ENCODE measurements around the gene LIPI. TPM values are rescaled to one million over a fixed set of nuclear protein-coding genes. Genes with fewer than 3 reads are reported as not detected.
A peak's percentile ranks its signal among the peaks of the same experiment; 100 is the strongest.
"Not testable (repeated sequence)": the region's sequence is repeated elsewhere in the genome, so short reads cannot be mapped to it uniquely, and the experiment has no call there.

The LIPI gene
- polyA plus RNA-seq, 1 donor (not counting 4 experiments of a cell fraction or from before 2014, with no cell fraction given): not detected

GRCh38 chr21:14070049-14070893, 140.5 kb downstream of the LIPI start:
- dilution Hi-C loops (cut with MboI; ENCODE audit: extremely low pct_ligation_motif_present, low sequenced_read_pairs): no loop called here
- Histone ChIP-seq H4K20me1 (ENCODE audit: control insufficient read depth, extremely low read depth, insufficient read depth, low read length) (no peaks in the 10 kb centered on the region), H3K79me2 (ENCODE audit: control insufficient read depth, insufficient read depth, low read length) (no peaks in the 10 kb centered on the region), H3K27ac (ENCODE audit: control insufficient read depth, insufficient read depth, low read length) (no peak overlapping the region), H3K9ac (ENCODE audit: control insufficient read depth, extremely low read depth, insufficient read depth, low read length) (no peak overlapping the region), H3K36me3 (ENCODE audit: control insufficient read depth in 2 of 2, extremely low read depth in 1 of 2, insufficient read depth in 2 of 2, low read length in 2 of 2) (no peaks in the 10 kb centered on the region), H3K9me3 (ENCODE audit: control insufficient read depth, low read depth, low read length) (no peaks in the 10 kb centered on the region), H3K4me1 (ENCODE audit: control insufficient read depth, extremely low read depth, insufficient read depth, low read length) (no peaks in the 10 kb centered on the region), H2AFZ (ENCODE audit: control insufficient read depth, low read length) (no peak overlapping the region), H3K4me3 (ENCODE audit: control insufficient read depth in 2 of 3, extremely low read depth in 1 of 3, insufficient read depth in 2 of 3, low read depth in 1 of 3, low read length in 3 of 3) (no peak overlapping the region), H3K9me1 (ENCODE audit: control insufficient read depth, extremely low read depth, insufficient read depth, low read length) (no peaks in the 10 kb centered on the region), H3K4me2 (ENCODE audit: control insufficient read depth, extremely low read depth, insufficient read depth, low read depth, low read length) (no peak overlapping the region), H3K27me3 (ENCODE audit: control insufficient read depth, extremely low read depth, insufficient read depth, low read length) (no peaks in the 10 kb centered on the region)
- TF ChIP-seq EZH2 (IDR thresholded peaks at IDR 0.05; ENCODE audit: low read length) (no peak), CTCF (optimal IDR thresholded peaks at IDR 0.05 in 1 of 3, IDR thresholded peaks at IDR 0.05 in 1 of 3, conservative IDR thresholded peaks at IDR 0.05 in 1 of 3; ENCODE audit: extremely low read depth in 1 of 3, insufficient read depth in 2 of 3, low read length in 3 of 3) (no peak)
- DNase-seq (ENCODE audit: low read depth, low spot score) (no peak), FAIRE-seq (no peak)

- Histone ChIP-seq H3K27me3 (ENCODE audit: control insufficient read depth, extremely low read depth, insufficient read depth, low read length) (no peaks in the 10 kb centered on the region), H3K79me2 (ENCODE audit: control insufficient read depth, insufficient read depth, low read length) (no peaks in the 10 kb centered on the region), H4K20me1 (ENCODE audit: control insufficient read depth, extremely low read depth, insufficient read depth, low read length) (no peaks in the 10 kb centered on the region), H3K4me3 (ENCODE audit: control insufficient read depth in 2 of 3, extremely low read depth in 1 of 3, insufficient read depth in 2 of 3, low read depth in 1 of 3, low read length in 3 of 3) (peak overlapping the region in 1 of 3 experiments; percentile 14), H3K4me1 (ENCODE audit: control insufficient read depth, extremely low read depth, insufficient read depth, low read length) (no peaks in the 10 kb centered on the region), H3K9me3 (ENCODE audit: control insufficient read depth, low read depth, low read length) (no peaks in the 10 kb centered on the region), H3K27ac (ENCODE audit: control insufficient read depth, insufficient read depth, low read length) (no peak overlapping the region), H2AFZ (ENCODE audit: control insufficient read depth, low read length) (no peak overlapping the region), H3K9ac (ENCODE audit: control insufficient read depth, extremely low read depth, insufficient read depth, low read length) (no peak overlapping the region), H3K4me2 (ENCODE audit: control insufficient read depth, extremely low read depth, insufficient read depth, low read depth, low read length) (no peak overlapping the region), H3K36me3 (ENCODE audit: control insufficient read depth in 2 of 2, extremely low read depth in 1 of 2, insufficient read depth in 2 of 2, low read length in 2 of 2) (no peaks in the 10 kb centered on the region), H3K9me1 (ENCODE audit: control insufficient read depth, extremely low read depth, insufficient read depth, low read length) (no peaks in the 10 kb centered on the region)
- dilution Hi-C loops (cut with MboI; ENCODE audit: extremely low pct_ligation_motif_present, low sequenced_read_pairs): no loop called here
- FAIRE-seq (no peak), DNase-seq (ENCODE audit: low read depth, low spot score) (no peak)
- TF ChIP-seq CTCF (optimal IDR thresholded peaks at IDR 0.05 in 1 of 3, IDR thresholded peaks at IDR 0.05 in 1 of 3, conservative IDR thresholded peaks at IDR 0.05 in 1 of 3; ENCODE audit: extremely low read depth in 1 of 3, insufficient read depth in 2 of 3, low read length in 3 of 3) (no peak), EZH2 (IDR thresholded peaks at IDR 0.05; ENCODE audit: low read length) (no peak)
These were observed 146.5 kb downstream of the LIPI start for GRCh38 chr21:14064296-14064645.

- DNase-seq (ENCODE audit: low read depth, low spot score); H3K36me3 ChIP-seq (ENCODE audit: control insufficient read depth in 2 of 2, extremely low read depth in 1 of 2, insufficient read depth in 2 of 2, low read length in 2 of 2); H3K27me3 ChIP-seq (ENCODE audit: control insufficient read depth, extremely low read depth, insufficient read depth, low read length); H3K4me2 ChIP-seq (ENCODE audit: control insufficient read depth, extremely low read depth, insufficient read depth, low read depth, low read length); H3K4me1 ChIP-seq (ENCODE audit: control insufficient read depth, extremely low read depth, insufficient read depth, low read length); H3K79me2 ChIP-seq (ENCODE audit: control insufficient read depth, insufficient read depth, low read length); H3K27ac ChIP-seq (ENCODE audit: control insufficient read depth, insufficient read depth, low read length); H4K20me1 ChIP-seq (ENCODE audit: control insufficient read depth, extremely low read depth, insufficient read depth, low read length); H2AFZ ChIP-seq (ENCODE audit: control insufficient read depth, low read length); FAIRE-seq; H3K9ac ChIP-seq (ENCODE audit: control insufficient read depth, extremely low read depth, insufficient read depth, low read length); H3K9me1 ChIP-seq (ENCODE audit: control insufficient read depth, extremely low read depth, insufficient read depth, low read length); dilution Hi-C loops (cut with MboI; ENCODE audit: extremely low pct_ligation_motif_present, low sequenced_read_pairs); H3K9me3 ChIP-seq (ENCODE audit: control insufficient read depth, low read depth, low read length): not testable (repeated sequence)
- H3K4me3 ChIP-seq (ENCODE audit: control insufficient read depth in 2 of 3, extremely low read depth in 1 of 3, insufficient read depth in 2 of 3, low read depth in 1 of 3, low read length in 3 of 3): peak overlapping the region in 1 of 3 experiments; percentile 14
These were observed 147.0 kb downstream of the LIPI start for GRCh38 chr21:14063620-14064295.
